GM23248 (cell line): Measurements from ENCODE around the gene MRPL20.

ENCODE experiments used
- EZH2 ChIP-seq: fragments of 200-600 bp; sonication (generic); IDR thresholded peaks from 2 replicates; pipeline ENCODE4 v1.6.1; 2018; ENCODE audit warnings: antibody characterized with exemption, mild to moderate bottlenecking; ENCODE audit not compliant: insufficient read depth, poor library complexity, severe bottlenecking
- EZH2phosphoT487 ChIP-seq: fragments of 200-600 bp; sonication (generic); IDR thresholded peaks from 2 replicates; pipeline ENCODE4 v1.6.1; 2018; ENCODE audit warnings: antibody characterized with exemption, moderate library complexity, mild to moderate bottlenecking, low read depth; ENCODE audit not compliant: insufficient read depth

GRCh38 chr1:1419813-1420653 is 12.9 kb upstream of the MRPL20 start:
- no peak for TF ChIP-seq EZH2
- no peak for TF ChIP-seq EZH2phosphoT487
